Bronchial epithelial cell (primary cell): ENCODE results near the gene SSH2. TPM values are rescaled to one million over a fixed set of nuclear protein-coding genes. Genes with fewer than 3 reads are reported as not detected.

ENCODE experiments used
- DNase-seq: peaks from one replicate; pipeline ENCODE4 v3.0.0-alpha.2; 2010; ENCODE audit warnings: low read depth
- FAIRE-seq: peaks from 2 replicates; lab custom pipeline; 2011; peaks lifted over from hg19 to GRCh38; lab: Jason Lieb, UNC
- H3K27me3 ChIP-seq: 2 replicates; pipeline ENCODE4 v1.5.1; 2011; ENCODE audit warnings: low read length; ENCODE audit not compliant: control insufficient read depth, insufficient read depth
- H3K36me3 ChIP-seq: 2 replicates; pipeline ENCODE4 v1.5.1; 2011; ENCODE audit warnings: low read length; ENCODE audit not compliant: control insufficient read depth, insufficient read depth
- H3K4me3 ChIP-seq: 2 replicates; pipeline ENCODE4 v1.5.1; 2011; ENCODE audit warnings: mild to moderate bottlenecking, low read depth, low read length, control low read depth
- total RNA-seq: library from RNA; depleted of rRNA; stranded (reverse); fragments of >200 nt; gene quantifications from 2 replicates; pipeline ENCODE4 v1.2.1, GENCODE V29; 2014
- TF ChIP-seq, protein P1 (sequence below): IDR thresholded peaks from 2 replicates; pipeline ENCODE4 v1.5.1; 2011; ENCODE audit warnings: mild to moderate bottlenecking, moderate library complexity, low read length, control low read depth, inconsistent platforms; ENCODE audit not compliant: insufficient read depth, severe bottlenecking

The SSH2 gene
- total RNA-seq, 1 donor from 2014 or later: 3.7 TPM

DNA sequence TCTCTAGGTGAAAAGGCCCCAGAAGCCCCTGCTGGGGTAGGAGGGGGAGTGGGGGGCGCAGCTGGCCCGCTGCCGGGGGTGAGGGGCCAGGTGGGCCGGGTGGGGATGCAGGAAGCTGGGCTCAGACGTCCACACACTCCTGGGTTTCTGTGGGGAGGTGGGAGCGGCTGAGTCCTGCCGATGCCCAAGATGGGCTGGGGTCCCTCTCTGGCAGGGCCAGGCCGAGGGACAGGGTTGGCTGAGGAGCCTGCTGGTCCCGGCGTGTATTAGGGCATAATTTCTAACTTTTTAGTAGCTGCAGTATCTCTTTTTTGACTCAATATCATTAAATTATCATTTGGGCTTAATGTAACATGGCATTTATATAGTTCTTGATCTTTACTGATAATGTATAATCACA lies 185.9 kb downstream of the SSH2 start:
- Histone ChIP-seq H3K36me3 (no peaks in the 10 kb centered on the region), H3K4me3 (no peak overlapping the region), H3K27me3 (no peaks in the 10 kb centered on the region)
- TF ChIP-seq, protein P1, sequence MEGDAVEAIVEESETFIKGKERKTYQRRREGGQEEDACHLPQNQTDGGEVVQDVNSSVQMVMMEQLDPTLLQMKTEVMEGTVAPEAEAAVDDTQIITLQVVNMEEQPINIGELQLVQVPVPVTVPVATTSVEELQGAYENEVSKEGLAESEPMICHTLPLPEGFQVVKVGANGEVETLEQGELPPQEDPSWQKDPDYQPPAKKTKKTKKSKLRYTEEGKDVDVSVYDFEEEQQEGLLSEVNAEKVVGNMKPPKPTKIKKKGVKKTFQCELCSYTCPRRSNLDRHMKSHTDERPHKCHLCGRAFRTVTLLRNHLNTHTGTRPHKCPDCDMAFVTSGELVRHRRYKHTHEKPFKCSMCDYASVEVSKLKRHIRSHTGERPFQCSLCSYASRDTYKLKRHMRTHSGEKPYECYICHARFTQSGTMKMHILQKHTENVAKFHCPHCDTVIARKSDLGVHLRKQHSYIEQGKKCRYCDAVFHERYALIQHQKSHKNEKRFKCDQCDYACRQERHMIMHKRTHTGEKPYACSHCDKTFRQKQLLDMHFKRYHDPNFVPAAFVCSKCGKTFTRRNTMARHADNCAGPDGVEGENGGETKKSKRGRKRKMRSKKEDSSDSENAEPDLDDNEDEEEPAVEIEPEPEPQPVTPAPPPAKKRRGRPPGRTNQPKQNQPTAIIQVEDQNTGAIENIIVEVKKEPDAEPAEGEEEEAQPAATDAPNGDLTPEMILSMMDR: no peak
- no peak for DNase-seq
- no peak for FAIRE-seq

DNA sequence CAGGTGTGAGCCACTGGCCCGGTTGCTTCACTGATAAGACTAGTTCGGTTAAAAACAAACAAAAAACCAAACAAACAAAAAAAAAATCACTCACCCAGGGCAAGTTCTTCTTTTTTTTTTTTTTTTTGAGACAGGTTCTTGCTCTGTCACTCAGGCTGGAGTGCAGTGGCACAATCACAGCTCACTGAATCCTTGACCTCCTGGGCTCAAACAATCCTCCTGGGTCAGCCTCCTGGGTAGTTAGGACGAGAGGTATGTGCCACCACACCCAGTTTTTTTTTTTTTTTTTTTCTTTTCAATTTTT lies 187.9 kb downstream of the SSH2 start:
- DNase-seq (no peak), FAIRE-seq (no peak)
- Histone ChIP-seq H3K36me3 (no peaks in the 10 kb centered on the region), H3K27me3 (no peaks in the 10 kb centered on the region), H3K4me3 (no peak overlapping the region)
- TF ChIP-seq, protein P1: no peak

DNA sequence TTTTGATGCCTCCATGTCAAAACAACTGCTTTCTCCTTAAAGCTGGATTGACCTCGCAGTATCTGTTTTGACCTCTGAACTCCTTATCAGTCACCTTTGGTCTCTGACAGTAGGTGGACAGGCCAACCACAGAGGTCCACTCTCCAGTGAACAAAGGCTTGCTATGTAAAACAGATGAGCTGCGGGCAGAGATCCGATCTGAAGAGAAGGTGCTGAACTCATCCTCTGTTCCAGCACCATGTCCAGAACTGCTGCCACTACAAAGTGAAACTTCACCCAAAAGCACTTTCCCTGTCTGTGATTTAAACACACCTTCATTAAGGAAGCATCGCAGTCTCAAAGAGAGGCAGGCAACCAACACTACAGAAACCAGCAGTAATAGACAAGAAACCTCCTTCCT lies 190.0 kb downstream of the SSH2 start:
- Histone ChIP-seq H3K4me3 (no peak overlapping the region), H3K27me3 (no peaks in the 10 kb centered on the region), H3K36me3 (no peaks in the 10 kb centered on the region)
- DNase-seq (no peak), FAIRE-seq (no peak)
- TF ChIP-seq, protein P1: no peak

DNA sequence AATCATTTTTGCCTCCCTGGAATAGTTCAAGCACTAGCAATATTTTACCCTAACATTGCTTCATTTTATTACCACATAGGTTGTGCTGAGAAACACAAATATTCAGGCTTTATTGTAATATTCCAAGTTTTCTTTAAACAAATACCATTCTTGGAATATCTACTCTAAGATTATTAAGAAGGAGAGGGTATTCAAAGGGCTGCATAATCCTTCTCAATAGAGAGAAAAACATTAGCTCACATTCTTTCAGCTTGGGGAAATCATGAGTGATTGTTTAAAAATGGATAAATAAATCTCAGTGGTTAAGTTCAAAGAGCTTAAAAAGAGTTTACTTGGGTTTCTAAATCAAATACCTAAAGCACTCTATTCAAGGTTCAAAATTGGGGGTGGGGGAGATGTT lies 195.4 kb downstream of the SSH2 start:
- no peak for DNase-seq
- Histone ChIP-seq H3K36me3 (no peaks in the 10 kb centered on the region), H3K27me3 (no peaks in the 10 kb centered on the region), H3K4me3 (no peak overlapping the region)
- TF ChIP-seq, protein P1: no peak
- no peak for FAIRE-seq

DNA sequence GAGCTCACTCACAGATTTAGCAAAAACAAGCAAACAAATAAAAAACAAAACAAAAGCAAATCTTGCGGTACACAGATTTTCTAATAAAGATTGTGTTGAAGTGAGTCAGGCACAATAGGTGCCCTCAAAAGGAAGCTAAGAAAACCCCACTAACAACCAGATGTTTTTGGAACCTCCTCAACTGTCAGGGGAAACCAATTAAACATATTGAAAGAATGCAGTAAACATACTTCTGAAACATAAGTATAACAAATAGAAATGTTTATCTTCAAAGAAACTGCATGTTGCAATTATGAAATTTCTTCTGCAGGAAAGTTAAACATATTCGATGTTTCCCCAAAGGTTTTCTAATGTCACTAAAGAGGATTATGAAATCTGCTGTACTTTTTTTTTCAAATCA lies 196.9 kb downstream of the SSH2 start:
- Histone ChIP-seq H3K27me3 (no peaks in the 10 kb centered on the region), H3K4me3 (no peak overlapping the region), H3K36me3 (no peaks in the 10 kb centered on the region)
- TF ChIP-seq, protein P1: no peak
- DNase-seq: peak; percentile 54
- FAIRE-seq: no peak

DNA sequence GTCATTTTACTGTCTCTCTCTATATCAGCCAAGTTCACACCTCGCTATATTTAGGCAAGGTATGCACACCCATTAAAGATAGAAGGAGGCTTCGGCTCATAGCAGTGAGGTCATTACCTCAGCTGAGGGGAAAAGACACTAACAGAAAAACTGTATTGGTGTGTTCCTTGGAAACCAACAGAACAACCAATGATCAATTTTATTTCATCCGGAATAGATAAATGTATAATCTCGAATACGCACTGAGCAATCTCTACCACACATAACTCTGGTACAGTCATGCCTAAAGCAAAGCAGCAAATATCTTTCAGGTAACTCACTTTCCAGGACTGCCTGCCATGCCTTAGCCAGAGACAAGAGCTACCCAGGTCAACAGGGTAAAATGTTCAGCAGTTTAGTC lies 197.4 kb downstream of the SSH2 start:
- FAIRE-seq: peak; percentile 86
- no peaks in the 10 kb centered on the region for H3K27me3 ChIP-seq
- no peaks in the 10 kb centered on the region for H3K36me3 ChIP-seq
- no peak overlapping the region for H3K4me3 ChIP-seq
- DNase-seq: peak; percentile 85
- TF ChIP-seq, protein P1: no peak
